GM18526 (cell line): Measurements from ENCODE around the gene POGLUT3.

Experiments used
- POLR2A ChIP-seq: IDR thresholded peaks from 3 replicates; pipeline ENCODE4 v1.6.1; 2011; ENCODE audit not compliant: insufficient read length; ENCODE audit errors: extremely low read depth

Gene POGLUT3

DNA sequence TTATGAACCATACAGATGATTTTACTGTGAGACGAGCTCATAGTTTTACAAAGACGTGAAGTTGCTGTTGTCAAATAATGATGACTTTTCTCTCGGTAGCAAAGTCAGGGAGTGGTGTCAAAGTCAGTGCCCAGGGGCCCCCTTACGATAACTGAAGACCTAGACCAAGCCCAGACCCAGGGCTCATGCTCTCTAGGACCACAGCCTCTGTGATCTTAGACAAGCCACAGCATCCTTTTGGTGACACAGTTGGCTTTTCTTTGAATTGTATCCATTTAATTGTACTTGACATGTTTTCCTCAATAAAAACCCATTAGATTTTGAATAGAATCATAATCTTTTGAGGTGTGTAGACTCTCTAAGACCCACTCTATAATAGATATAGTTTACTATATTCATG is 17.9 kb upstream of the POGLUT3 start:
- TF ChIP-seq POLR2A, result no peak

DNA sequence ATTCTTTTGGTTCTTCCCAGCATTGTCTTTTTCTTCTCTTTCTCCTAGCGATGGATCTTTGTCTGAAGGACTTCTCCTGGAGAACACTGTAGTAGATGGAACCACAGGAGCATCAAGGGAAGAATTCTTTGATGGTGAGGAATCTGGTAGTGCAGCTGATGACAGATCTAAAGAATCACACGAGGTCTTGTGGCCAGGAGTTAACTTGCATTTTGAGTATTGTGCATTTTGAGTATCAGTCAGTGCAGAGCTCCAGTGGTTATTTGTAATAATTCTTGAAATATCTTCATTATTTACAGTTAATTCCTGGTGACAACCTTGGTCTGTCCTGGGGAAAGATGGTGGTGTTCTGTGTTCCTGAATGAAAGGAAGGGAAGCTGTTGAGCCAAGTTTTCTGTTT is 14.5 kb upstream of the POGLUT3 start:
- no peak for TF ChIP-seq POLR2A

GRCh38 chr11:108511851-108512474 is 13.8 kb upstream of the POGLUT3 start:
- no peak for TF ChIP-seq POLR2A

GRCh38 chr11:108508653-108509593 is 10.7 kb upstream of the POGLUT3 start:
- no peak for TF ChIP-seq POLR2A

- no peak for TF ChIP-seq POLR2A
Measured at GRCh38 chr11:108501396-108501795, 3.2 kb upstream of the POGLUT3 start.

DNA sequence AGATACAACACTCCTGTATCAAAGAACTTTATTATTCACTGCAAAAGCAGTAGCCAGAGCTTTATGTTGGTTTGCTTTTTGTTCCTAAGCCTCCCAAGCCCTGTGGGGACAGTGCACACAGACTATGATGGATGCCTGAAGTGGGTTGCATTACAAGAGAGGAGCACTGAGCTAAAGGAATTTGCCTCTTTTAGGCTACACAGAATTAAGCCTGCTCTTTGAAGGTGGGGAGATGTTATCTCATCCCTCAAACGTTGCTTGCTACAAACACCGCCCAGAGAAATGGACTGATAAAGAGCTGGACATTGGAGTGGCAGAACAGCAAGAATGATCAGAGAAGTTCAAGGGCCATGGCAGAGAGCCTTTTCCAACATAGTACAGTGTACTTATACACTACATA is 2.5 kb upstream of the POGLUT3 start:
- no peak for TF ChIP-seq POLR2A

DNA sequence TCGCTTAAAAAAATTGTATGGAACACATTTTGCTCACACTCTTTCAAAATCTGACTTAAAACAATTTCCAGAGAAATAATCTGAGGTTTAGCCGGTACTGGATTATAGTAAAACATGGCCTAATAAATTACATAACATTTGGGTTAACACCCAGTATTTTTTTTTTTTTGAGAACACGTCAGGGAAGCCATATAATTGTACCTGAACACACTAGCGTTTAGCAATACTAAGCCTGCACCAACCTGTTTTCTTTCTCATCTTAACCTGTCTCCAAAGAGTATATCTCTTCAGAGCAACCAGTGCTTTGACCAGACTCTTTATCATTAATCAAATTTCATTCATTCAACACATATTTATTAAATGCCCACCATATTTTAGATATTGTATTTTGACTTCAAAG is 2.0 kb upstream of the POGLUT3 start:
- TF ChIP-seq POLR2A, result no peak

DNA sequence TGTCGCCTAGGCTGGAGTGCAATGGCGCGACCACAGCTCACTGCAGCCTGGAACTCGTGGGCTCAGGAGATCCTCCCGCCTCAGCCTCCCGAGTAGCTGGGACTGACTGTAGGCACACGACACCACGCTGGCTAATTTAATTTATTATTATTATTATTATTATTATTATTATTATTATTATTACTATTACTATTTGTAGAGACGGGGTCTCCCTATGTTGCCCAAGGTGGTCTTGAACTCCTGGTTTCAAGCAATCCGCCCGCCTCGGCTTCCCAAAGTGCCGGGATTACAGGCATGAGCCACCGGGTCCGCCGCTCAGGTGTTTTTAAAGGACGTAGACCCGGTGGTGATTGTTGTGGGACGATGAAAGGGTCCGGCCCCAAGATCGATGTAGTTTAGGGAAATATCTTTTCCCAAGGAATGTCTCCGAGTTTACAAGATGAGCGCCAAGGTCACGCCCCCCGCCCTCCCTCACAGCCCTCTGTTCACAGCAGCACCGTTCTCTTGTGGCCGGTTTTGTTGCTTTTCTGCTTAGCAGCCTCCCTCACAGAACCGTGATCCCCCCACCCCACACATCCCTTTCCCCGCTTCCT is 728 bp upstream of the POGLUT3 start:
- TF ChIP-seq POLR2A, result no peak

- TF ChIP-seq POLR2A, result peak; percentile 59
Measured at GRCh38 chr11:108497317-108498045, 703 bp downstream of the POGLUT3 start.

- TF ChIP-seq POLR2A, result no peak
Measured at GRCh38 chr11:108496643-108497256, 1.4 kb downstream of the POGLUT3 start.

DNA sequence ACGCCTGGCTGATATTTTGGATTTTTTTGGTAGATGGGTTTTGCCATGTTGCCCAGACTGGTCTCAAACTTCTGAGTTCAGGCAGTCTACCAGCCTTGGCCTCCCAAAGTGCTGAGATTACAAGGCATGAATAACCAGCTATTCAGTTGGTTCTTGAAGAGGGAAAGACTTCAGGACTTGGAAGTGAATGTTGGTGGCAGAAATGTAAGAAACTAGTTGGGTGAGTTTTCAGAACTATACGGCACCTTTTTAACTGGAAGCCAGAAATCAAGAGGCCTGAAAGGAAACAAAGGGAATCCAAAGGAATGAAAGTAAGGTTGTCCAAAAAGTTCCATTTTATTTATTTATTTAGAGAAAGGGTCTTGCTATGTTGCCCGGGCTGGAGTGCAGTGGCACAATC is 2.9 kb downstream of the POGLUT3 start:
- no peak for TF ChIP-seq POLR2A

GRCh38 chr11:108494182-108494581 is 4.0 kb downstream of the POGLUT3 start:
- no peak for TF ChIP-seq POLR2A

- no peak for TF ChIP-seq POLR2A
Measured at GRCh38 chr11:108491936-108492335, 6.2 kb downstream of the POGLUT3 start.

GRCh38 chr11:108486828-108487227 is 11.4 kb downstream of the POGLUT3 start:
- TF ChIP-seq POLR2A, result no peak

DNA sequence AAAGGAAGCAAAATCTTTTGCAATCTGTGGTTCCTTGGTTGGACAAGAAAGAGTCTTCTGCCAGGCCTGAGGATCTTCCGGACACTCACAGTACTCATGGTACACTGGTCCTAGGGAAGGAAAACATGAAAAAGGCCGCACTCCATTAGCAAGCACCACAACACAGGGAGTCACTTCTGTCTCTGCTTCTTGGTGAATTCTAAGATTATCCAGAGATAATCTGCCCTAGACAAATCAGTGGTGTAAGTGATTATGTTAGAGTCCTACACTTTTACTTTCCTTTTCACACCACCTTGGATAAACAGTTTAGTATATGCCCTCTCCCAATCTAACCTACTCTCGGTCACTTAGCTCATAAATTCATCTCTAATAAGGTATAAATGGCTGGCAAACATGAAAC is 11.9 kb downstream of the POGLUT3 start:
- no peak for TF ChIP-seq POLR2A
